ENCODE measurements around the gene SECTM1.

The SECTM1 gene

GRCh38 chr17:82339634-82340580, 6.3 kb upstream of the SECTM1 start:
- DNase-seq (ENCODE audit: extremely low spot score): no peak
- ChIA-PET POLR2A (interaction anchor here (0.9 to 1.5 kb wide), 4 partner anchors 12 to 106 kb away, joined by 3 to 5 read pairs (median 4); no protein-coding TSS in a partner anchor), CTCF (interaction anchor here (1.0 kb wide), 1 partner anchor 11 kb away, joined by 4 read pairs; no protein-coding TSS in a partner anchor)
- TF ChIP-seq ELF4 (IDR thresholded peaks at IDR 0.05) (no peak), SUZ12 (IDR thresholded peaks at IDR 0.05) (no peak), TARDBP (IDR thresholded peaks at IDR 0.05) (no peak), FOXK2 (IDR thresholded peaks at IDR 0.05) (no peak), L3MBTL2 (conservative IDR thresholded peaks at IDR 0.05) (no peak), ZNF384 (IDR thresholded peaks at IDR 0.05) (no peak)
- TF ChIP-seq, protein P1, sequence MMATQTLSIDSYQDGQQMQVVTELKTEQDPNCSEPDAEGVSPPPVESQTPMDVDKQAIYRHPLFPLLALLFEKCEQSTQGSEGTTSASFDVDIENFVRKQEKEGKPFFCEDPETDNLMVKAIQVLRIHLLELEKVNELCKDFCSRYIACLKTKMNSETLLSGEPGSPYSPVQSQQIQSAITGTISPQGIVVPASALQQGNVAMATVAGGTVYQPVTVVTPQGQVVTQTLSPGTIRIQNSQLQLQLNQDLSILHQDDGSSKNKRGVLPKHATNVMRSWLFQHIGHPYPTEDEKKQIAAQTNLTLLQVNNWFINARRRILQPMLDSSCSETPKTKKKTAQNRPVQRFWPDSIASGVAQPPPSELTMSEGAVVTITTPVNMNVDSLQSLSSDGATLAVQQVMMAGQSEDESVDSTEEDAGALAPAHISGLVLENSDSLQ (IDR thresholded peaks at IDR 0.05): no peak

DNA sequence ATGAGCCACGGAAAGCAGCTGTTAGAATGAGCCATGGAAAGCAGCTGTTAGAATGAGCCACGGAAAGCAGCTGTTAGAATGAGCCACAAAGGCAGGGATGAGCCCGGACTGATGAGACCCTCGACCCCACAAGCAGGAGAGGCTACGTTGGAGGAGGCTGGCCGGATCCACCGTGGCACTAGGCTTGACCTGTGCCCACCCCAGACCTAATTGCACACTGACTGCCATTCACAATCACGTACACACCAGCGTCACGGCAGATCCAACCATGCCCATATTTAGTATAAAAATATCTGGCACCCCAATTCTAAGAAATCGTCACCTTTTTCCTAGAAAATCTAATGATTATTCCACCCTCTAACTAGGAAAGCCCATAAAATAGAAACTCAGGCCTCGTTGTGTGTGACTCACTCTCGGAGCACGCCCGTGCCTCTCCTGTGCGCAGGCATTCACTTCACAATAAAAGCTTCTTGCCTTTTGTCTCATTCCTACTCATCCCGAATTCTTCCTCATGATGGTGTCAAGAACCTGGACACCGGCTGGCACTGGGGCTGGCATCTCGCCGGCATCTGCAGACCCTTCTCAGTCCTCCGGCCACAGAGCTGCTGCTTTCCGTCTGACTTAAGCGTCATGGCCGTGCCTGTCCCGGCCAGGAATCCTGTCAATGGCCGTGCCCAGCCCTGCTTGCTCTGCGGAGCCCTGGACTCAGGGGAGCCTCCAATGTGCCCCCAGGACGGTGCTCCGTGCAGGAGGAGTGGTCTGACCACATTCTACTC, 5.5 kb upstream of the SECTM1 start:
- DNase-seq (ENCODE audit: extremely low spot score): no peak
- ChIA-PET CTCF (interaction anchor here (0.6 to 1.0 kb wide), 2 partner anchors 12 to 13 kb away, joined by 3 to 4 read pairs; no protein-coding TSS in a partner anchor), POLR2A (interaction anchor here (0.9 to 1.5 kb wide), 4 partner anchors 11 to 107 kb away, joined by 3 to 5 read pairs (median 4); no protein-coding TSS in a partner anchor)
- TF ChIP-seq L3MBTL2 (conservative IDR thresholded peaks at IDR 0.05) (peak; percentile 54), FOXM1 (IDR thresholded peaks at IDR 0.05; ENCODE audit: borderline replicate concordance) (no peak)

- TF ChIP-seq, protein P1 (IDR thresholded peaks at IDR 0.05): no peak
- TF ChIP-seq FOXK2 (IDR thresholded peaks at IDR 0.05) (no peak), ZNF384 (IDR thresholded peaks at IDR 0.05) (no peak), TARDBP (IDR thresholded peaks at IDR 0.05) (no peak), SUZ12 (IDR thresholded peaks at IDR 0.05) (no peak), L3MBTL2 (conservative IDR thresholded peaks at IDR 0.05) (no peak)
- no peak for DNase-seq (ENCODE audit: extremely low spot score)
- POLR2A ChIA-PET: no interaction called here
- CTCF ChIA-PET: no interaction called here
Measured at GRCh38 chr17:82334622-82335394, 1.2 kb upstream of the SECTM1 start.

- POLR2A ChIA-PET: interaction anchor here (0.6 kb wide), 1 partner anchor 128 kb away, joined by 3 read pairs; no protein-coding TSS in a partner anchor
- no peak for DNase-seq (ENCODE audit: extremely low spot score)
- CTCF ChIA-PET: interaction anchor here (1.9 kb wide), 1 partner anchor 12 kb away, joined by 4 read pairs; no protein-coding TSS in a partner anchor
- TF ChIP-seq SP1 (IDR thresholded peaks at IDR 0.05) (no peak), LEF1 (IDR thresholded peaks at IDR 0.05; ENCODE audit: borderline replicate concordance) (no peak), FOXK2 (IDR thresholded peaks at IDR 0.05) (no peak), FOXM1 (IDR thresholded peaks at IDR 0.05; ENCODE audit: borderline replicate concordance) (no peak), L3MBTL2 (conservative IDR thresholded peaks at IDR 0.05) (no peak), ELF4 (IDR thresholded peaks at IDR 0.05) (no peak), SUZ12 (IDR thresholded peaks at IDR 0.05) (no peak)
Measured at GRCh38 chr17:82334204-82334621, 647 bp upstream of the SECTM1 start.

GRCh38 chr17:82332669-82333278, 792 bp downstream of the SECTM1 start:
- no peak for TF ChIP-seq SUZ12 (IDR thresholded peaks at IDR 0.05)
- TF ChIP-seq L3MBTL2 (conservative IDR thresholded peaks at IDR 0.05): peak; percentile 81
- no peak for DNase-seq (ENCODE audit: extremely low spot score)
- ChIA-PET POLR2A (interaction anchor here (0.8 to 1.2 kb wide), 2 partner anchors 16 to 40 kb away, joined by 3 to 4 read pairs; partner anchors contain the start of gene CD7), CTCF (interaction anchor here (0.9 to 1.9 kb wide), 2 partner anchors 10 to 32 kb away, joined by 3 to 4 read pairs; no protein-coding TSS in a partner anchor)

DNA sequence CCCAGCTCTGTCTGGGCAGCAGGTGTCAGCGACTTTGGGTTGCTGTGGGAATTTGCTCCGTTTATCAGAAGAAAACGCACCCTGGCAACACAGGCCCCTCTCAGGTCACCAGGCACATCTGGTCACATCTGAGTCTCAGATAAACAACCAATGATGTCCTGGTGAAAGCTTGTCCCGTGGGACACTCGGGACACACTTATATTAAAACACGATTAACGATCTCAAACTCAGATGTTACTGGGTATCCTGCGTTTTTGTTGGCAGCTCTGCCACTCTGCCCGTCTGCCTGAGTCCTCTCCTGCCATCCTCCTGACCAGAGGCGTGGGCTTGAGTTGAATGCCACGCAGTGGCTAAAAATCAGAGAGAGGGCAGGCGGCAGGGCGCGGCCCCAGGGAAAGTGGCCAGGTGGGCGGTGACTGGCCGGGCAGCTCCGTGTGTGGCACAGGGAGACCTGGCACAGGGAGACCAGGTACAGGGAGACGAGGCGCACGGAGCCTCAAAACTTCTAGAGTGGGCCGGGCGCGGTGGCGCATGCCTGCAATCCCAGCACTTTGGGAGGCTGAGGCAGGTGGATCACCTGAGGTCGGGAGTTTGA, 2.1 kb downstream of the SECTM1 start:
- CTCF ChIA-PET: interaction anchor here (0.7 kb wide), 1 partner anchor 95 kb away, joined by 5 read pairs; no protein-coding TSS in a partner anchor
- TF ChIP-seq LEF1 (IDR thresholded peaks at IDR 0.05; ENCODE audit: borderline replicate concordance) (no peak), CTBP1 (IDR thresholded peaks at IDR 0.05; ENCODE audit: borderline replicate concordance) (no peak), ARNT (IDR thresholded peaks at IDR 0.05) (no peak)
- POLR2A ChIA-PET: no interaction called here
- DNase-seq (ENCODE audit: extremely low spot score): no peak

Measured in HEK293T (cell line).